ENCODE results near the gene TIMMDC1.

TIMMDC1 gene

DNA sequence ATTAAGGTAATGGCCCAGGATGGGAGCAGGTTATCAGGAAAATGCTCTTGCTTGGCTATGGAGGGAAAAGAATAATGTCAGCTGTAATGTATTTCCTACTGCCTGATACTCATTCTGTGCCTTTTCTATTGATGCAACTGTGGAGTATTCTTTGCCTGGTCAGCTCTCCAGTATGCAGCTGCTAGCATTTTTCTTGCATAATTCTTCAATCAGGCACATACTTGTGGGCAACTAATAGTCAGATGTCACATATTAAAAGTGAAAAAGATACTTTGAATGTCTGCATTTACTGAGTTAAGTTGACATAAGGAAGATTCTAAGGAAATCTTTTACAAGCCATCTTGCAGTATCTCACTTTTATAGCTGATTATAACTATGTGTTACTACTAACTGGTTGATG is 31.5 kb downstream of the TIMMDC1 start:
- no peak overlapping the region for H3K27ac ChIP-seq
- TF ChIP-seq, protein P1, sequence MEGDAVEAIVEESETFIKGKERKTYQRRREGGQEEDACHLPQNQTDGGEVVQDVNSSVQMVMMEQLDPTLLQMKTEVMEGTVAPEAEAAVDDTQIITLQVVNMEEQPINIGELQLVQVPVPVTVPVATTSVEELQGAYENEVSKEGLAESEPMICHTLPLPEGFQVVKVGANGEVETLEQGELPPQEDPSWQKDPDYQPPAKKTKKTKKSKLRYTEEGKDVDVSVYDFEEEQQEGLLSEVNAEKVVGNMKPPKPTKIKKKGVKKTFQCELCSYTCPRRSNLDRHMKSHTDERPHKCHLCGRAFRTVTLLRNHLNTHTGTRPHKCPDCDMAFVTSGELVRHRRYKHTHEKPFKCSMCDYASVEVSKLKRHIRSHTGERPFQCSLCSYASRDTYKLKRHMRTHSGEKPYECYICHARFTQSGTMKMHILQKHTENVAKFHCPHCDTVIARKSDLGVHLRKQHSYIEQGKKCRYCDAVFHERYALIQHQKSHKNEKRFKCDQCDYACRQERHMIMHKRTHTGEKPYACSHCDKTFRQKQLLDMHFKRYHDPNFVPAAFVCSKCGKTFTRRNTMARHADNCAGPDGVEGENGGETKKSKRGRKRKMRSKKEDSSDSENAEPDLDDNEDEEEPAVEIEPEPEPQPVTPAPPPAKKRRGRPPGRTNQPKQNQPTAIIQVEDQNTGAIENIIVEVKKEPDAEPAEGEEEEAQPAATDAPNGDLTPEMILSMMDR (conservative IDR thresholded peaks at IDR 0.05), result no peak
- no peak for TF ChIP-seq ZFX (IDR thresholded peaks at IDR 0.05)

DNA sequence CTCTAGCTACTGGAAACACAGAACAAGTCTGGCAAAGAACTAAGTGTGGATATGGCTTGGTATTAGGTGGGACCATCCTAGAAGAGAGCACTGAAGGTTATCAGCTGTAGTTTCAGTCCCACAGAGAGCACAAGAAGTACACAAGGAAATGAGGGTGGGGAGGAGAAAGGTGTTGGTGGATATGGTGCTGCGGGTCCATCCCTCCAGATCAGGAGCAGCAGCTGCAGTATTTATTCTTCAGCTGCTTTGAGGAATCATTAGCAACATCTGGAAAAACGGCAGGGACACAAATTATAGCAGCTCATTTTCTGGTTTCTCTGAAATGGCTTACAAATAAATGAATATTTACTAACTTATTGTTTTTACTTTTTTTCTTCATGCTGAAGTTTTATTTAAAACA is 32.1 kb downstream of the TIMMDC1 start:
- no peak overlapping the region for H3K27ac ChIP-seq
- TF ChIP-seq, protein P1 (conservative IDR thresholded peaks at IDR 0.05), result no peak
- no peak for TF ChIP-seq ZFX (IDR thresholded peaks at IDR 0.05)

DNA sequence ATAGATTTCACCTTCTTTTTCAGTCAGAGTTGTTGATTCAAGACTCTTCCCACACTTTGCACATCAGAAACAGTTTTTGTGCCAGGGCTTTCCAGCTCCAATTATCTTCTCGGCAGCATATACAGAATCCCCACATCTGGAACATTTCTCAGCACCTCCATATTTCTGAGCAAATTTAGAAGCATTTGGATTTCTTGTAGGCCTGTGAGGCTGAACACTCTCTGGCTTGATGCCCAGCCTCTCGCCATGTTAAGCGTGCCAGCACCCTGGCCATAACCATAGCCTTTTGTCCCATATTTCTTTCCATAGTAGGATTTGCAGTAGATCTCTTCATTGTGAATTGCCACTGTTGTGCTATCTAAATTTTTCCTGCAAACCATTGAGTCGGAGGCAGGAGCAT is 32.8 kb downstream of the TIMMDC1 start:
- TF ChIP-seq, protein P1 (conservative IDR thresholded peaks at IDR 0.05), result no peak
- TF ChIP-seq ZFX (IDR thresholded peaks at IDR 0.05), result no peak
- H3K27ac ChIP-seq, result no peak overlapping the region

DNA sequence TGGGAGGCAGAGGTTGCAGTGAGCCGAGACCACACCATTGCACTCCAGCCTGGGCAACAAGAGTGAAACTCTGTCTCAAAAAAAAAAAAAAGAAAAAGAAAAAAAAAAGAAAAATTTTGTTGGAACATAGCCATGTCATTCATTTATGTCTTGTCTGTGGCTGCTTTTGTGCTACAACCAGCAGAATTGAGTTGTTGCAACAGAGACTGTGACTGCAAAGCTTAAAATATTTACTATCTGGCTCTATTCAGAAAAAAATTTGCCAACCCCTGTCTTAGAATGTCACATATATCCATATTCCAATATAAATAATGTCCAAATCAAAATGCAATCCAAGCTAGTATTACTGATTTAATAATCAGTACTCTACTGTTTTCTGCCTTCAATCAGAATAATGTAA is 35.9 kb downstream of the TIMMDC1 start:
- TF ChIP-seq, protein P1 (conservative IDR thresholded peaks at IDR 0.05), result no peak
- no peak for TF ChIP-seq ZFX (IDR thresholded peaks at IDR 0.05)
- no peak overlapping the region for H3K27ac ChIP-seq

DNA sequence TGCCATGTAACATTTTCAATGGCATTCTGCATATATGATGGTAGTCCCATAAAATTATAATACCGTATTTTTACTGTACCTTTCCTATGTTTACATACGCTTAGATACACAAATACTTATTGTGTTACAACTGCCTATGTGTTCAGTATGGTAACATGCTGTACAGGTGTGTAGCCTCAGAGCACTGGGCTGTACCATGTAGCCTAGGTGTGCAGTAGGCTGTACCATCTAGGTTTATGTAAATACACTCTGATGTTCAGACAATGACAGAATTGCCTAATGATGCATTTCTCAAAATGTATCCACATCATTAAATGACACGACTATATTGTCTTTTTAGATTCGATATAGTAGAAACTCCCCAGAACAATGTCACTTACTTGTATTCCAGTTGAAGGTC is 38.4 kb downstream of the TIMMDC1 start:
- H3K27ac ChIP-seq, result no peak overlapping the region
- TF ChIP-seq, protein P1 (conservative IDR thresholded peaks at IDR 0.05), result no peak
- TF ChIP-seq ZFX (IDR thresholded peaks at IDR 0.05), result no peak

DNA sequence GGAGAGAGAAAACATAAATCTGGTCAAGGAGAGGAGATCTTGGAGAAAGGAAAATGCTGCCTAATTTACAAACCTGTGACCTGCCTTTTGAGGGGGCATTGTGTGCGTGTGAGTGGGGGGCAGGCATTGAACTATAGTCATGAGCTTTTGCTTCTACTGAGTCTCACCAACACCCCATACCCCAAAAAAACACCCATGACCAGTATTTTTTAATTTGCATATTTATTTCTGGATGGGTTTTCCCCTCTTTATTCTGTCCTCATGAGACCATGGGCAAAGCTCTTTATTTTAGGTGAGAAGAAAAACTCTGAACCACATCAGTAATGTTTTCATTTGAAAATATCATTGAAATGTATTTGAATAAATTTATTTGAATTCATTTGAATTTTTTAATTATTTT is 40.4 kb downstream of the TIMMDC1 start:
- no peak for TF ChIP-seq ZFX (IDR thresholded peaks at IDR 0.05)
- TF ChIP-seq, protein P1 (conservative IDR thresholded peaks at IDR 0.05), result no peak
- no peak overlapping the region for H3K27ac ChIP-seq

GRCh38 chr3:119541547-119541946 is 43.2 kb downstream of the TIMMDC1 start:
- no peak overlapping the region for H3K27ac ChIP-seq
- no peak for TF ChIP-seq ZFX (IDR thresholded peaks at IDR 0.05)
- TF ChIP-seq, protein P1 (conservative IDR thresholded peaks at IDR 0.05), result no peak

All from C4-2B (cell line).